H1 (cell line): ENCODE measurements around the gene PTPMT1. TPM values are rescaled to one million over a fixed set of nuclear protein-coding genes. Genes with fewer than 3 reads are reported as not detected.

Experiments
- CTCF ChIA-PET: fragments of 300-600 bp; sonication (Branson Sonifier 250); formaldehyde crosslinking; loops from one replicate; lab custom pipeline; 2021; ENCODE audit not compliant: partially characterized antibody; lab: Charles Lee
- POLR2A ChIA-PET: fragments of 300-600 bp; sonication (Branson Sonifier 250); formaldehyde crosslinking; loops from one replicate; lab custom pipeline; 2021; ENCODE audit warnings: inconsistent platforms; ENCODE audit not compliant: partially characterized antibody; lab: Charles Lee
- DNase-seq, 2 experiments: peaks; one replicate each; pipeline versions ENCODE4 v3.0.0 to v3.0.0-alpha.2; 2010 to 2022; ENCODE audit warnings: low spot score in 2 of 2, low read depth in 1 of 2, mixed read lengths in 1 of 2
- FAIRE-seq: peaks from 2 replicates; lab custom pipeline; 2011; peaks lifted over from hg19 to GRCh38; lab: Jason Lieb, UNC
- H2AFZ ChIP-seq: 2 replicates; pipeline ENCODE4 v1.8.1; 2012; ENCODE audit warnings: low read length, inconsistent platforms
- H2AK5ac ChIP-seq: 2 replicates; pipeline ENCODE4 v1.6.1; 2013; ENCODE audit warnings: low read depth, low read length
- H2BK120ac ChIP-seq: replicated peaks from 2 replicates; pipeline ENCODE3; 2013; ENCODE audit warnings: low read depth, low read length, inconsistent platforms
- H2BK12ac ChIP-seq: 2 replicates; pipeline ENCODE4 v1.6.1; 2013; ENCODE audit warnings: low read depth, low read length
- H2BK15ac ChIP-seq: 2 replicates; pipeline ENCODE4 v1.6.1; 2013; ENCODE audit warnings: low read length
- H2BK20ac ChIP-seq: 2 replicates; pipeline ENCODE4 v1.6.1; 2013; ENCODE audit warnings: low read length
- H2BK5ac ChIP-seq: 2 replicates; pipeline ENCODE4 v1.6.1; 2013; ENCODE audit warnings: low read depth, low read length
- H3K14ac ChIP-seq: 2 replicates; pipeline ENCODE4 v1.6.1; 2013; ENCODE audit warnings: inconsistent platforms; ENCODE audit not compliant: insufficient read length
- H3K18ac ChIP-seq: 2 replicates; pipeline ENCODE4 v1.6.1; 2013; ENCODE audit warnings: low read length; ENCODE audit errors: extremely low read depth
- H3K23ac ChIP-seq: 2 replicates; pipeline ENCODE4 v1.6.1; 2013; ENCODE audit warnings: inconsistent platforms; ENCODE audit not compliant: insufficient read length
- H3K23me2 ChIP-seq: 2 replicates; pipeline ENCODE4 v1.6.1; 2013; ENCODE audit warnings: low read depth, low read length
- H3K27ac ChIP-seq: 2 replicates; pipeline ENCODE4 v1.6.1; 2011; ENCODE audit warnings: low read depth, low read length, inconsistent platforms
- H3K27me3 ChIP-seq, 4 experiments: replicated peaks in 1 of 4; 1 replicate in 1 of 4; 2 replicates in 3 of 4; pipeline versions ENCODE4 v1.6.1 to v1.8.1; 2011 to 2013; ENCODE audit warnings: low read length in 3 of 4, mild to moderate bottlenecking in 3 of 4, inconsistent platforms in 2 of 4, mixed read lengths in 2 of 4, moderate library complexity in 1 of 4; ENCODE audit not compliant: control insufficient read depth in 3 of 4, insufficient read depth in 3 of 4; ENCODE audit errors: extremely low read depth in 1 of 4
- H3K36me3 ChIP-seq, 4 experiments: 2 replicates each; pipeline versions ENCODE4 v1.6.1 to v1.8.1; 2011 to 2013; ENCODE audit warnings: mild to moderate bottlenecking in 4 of 4, low read length in 3 of 4, moderate library complexity in 2 of 4, control low read depth in 1 of 4, inconsistent platforms in 1 of 4; ENCODE audit not compliant: insufficient read depth in 4 of 4, control insufficient read depth in 2 of 4
- H3K4ac ChIP-seq: replicated peaks from 2 replicates; pipeline ENCODE3; 2013; ENCODE audit warnings: low read length, low read depth, mixed read lengths, inconsistent platforms; ENCODE audit not compliant: insufficient read length
- H3K4me1 ChIP-seq, 4 experiments: replicated peaks in 1 of 4; 1 replicate in 1 of 4; 2 replicates in 3 of 4; pipeline versions ENCODE4 v1.6.1 to v1.8.1; 2011 to 2013; ENCODE audit warnings: low read length in 3 of 4, inconsistent platforms in 2 of 4, mixed read lengths in 1 of 4; ENCODE audit not compliant: insufficient read depth in 4 of 4, control insufficient read depth in 3 of 4
- H3K4me2 ChIP-seq, 2 experiments: 2 replicates each; pipeline versions ENCODE4 v1.6.1 to v1.8.1; 2011 to 2013; ENCODE audit warnings: low read depth in 2 of 2, low read length in 2 of 2, control low read depth in 1 of 2, inconsistent platforms in 1 of 2, mild to moderate bottlenecking in 1 of 2; ENCODE audit not compliant: insufficient read depth in 1 of 2
- H3K4me3 ChIP-seq, 4 experiments: fragments of 200-600, 300-600 bp in 1 of 4; sonication (generic), shearing (Covaris generic), sonication (Bioruptor Twin) in 1 of 4; 2 replicates each; pipeline versions ENCODE4 v1.5.1 to v1.8.1; 2011 to 2016; ENCODE audit warnings: low read length in 4 of 4, low read depth in 3 of 4, control low read depth in 2 of 4, inconsistent platforms in 2 of 4, mild to moderate bottlenecking in 2 of 4, mixed read lengths in 1 of 4, moderate library complexity in 1 of 4; ENCODE audit not compliant: insufficient read depth in 2 of 4; ENCODE audit errors: extremely low read depth in 1 of 4
- H3K56ac ChIP-seq: replicated peaks from 2 replicates; pipeline ENCODE3; 2013; ENCODE audit warnings: low read depth, mild to moderate bottlenecking, mixed read lengths, low read length, inconsistent platforms; ENCODE audit not compliant: insufficient read length
- H3K79me1 ChIP-seq: 2 replicates; pipeline ENCODE4 v1.6.1; 2013; ENCODE audit warnings: low read depth, low read length, control low read depth
- H3K79me2 ChIP-seq, 2 experiments: 2 replicates each; pipeline versions ENCODE4 v1.6.1 to v1.8.1; 2012 to 2013; ENCODE audit warnings: low read length in 2 of 2, mild to moderate bottlenecking in 2 of 2, inconsistent platforms in 1 of 2; ENCODE audit not compliant: insufficient read depth in 2 of 2, control insufficient read depth in 1 of 2
- H3K9ac ChIP-seq, 4 experiments: replicated peaks in 1 of 4; 1 replicate in 1 of 4; 2 replicates in 3 of 4; pipeline versions ENCODE4 v1.6.1 to v1.8.1; 2011 to 2013; ENCODE audit warnings: low read depth in 3 of 4, low read length in 3 of 4, control low read depth in 2 of 4, mild to moderate bottlenecking in 2 of 4, moderate library complexity in 2 of 4, inconsistent platforms in 1 of 4; ENCODE audit errors: extremely low read depth in 1 of 4
- H3K9me3 ChIP-seq, 2 experiments: 2 replicates each; pipeline versions ENCODE4 v1.6.1 to v1.8.1; 2012 to 2013; ENCODE audit warnings: mild to moderate bottlenecking in 2 of 2, moderate library complexity in 2 of 2, control low read depth in 1 of 2, inconsistent platforms in 1 of 2, low read depth in 1 of 2, low read length in 1 of 2, mixed read lengths in 1 of 2; ENCODE audit not compliant: insufficient read depth in 2 of 2
- H4K20me1 ChIP-seq, 2 experiments: replicated peaks in 1 of 2; 2 replicates each; pipeline versions ENCODE3 to v1.8.1; 2011 to 2013; ENCODE audit warnings: inconsistent platforms in 2 of 2, low read length in 2 of 2, mild to moderate bottlenecking in 1 of 2; ENCODE audit not compliant: insufficient read depth in 2 of 2, control insufficient read depth in 1 of 2
- H4K5ac ChIP-seq: 2 replicates; pipeline ENCODE4 v1.6.1; 2013; ENCODE audit warnings: low read length, low read depth, mixed read lengths, inconsistent platforms; ENCODE audit not compliant: insufficient read length
- H4K8ac ChIP-seq: 2 replicates; pipeline ENCODE4 v1.8.0; 2013; ENCODE audit warnings: mild to moderate bottlenecking, moderate library complexity, low read length, inconsistent platforms; ENCODE audit not compliant: insufficient read depth; ENCODE audit errors: extremely low read depth
- H4K91ac ChIP-seq: replicated peaks from 2 replicates; pipeline ENCODE3; 2013; ENCODE audit warnings: low read length, mixed read lengths, inconsistent platforms; ENCODE audit not compliant: insufficient read length
- CEBPB ChIP-seq: IDR thresholded peaks from 2 replicates; pipeline ENCODE4 v1.6.1; 2012; ENCODE audit warnings: low read depth, low read length
- FOSL1 ChIP-seq: IDR thresholded peaks from 2 replicates; pipeline ENCODE4 v1.6.1; 2011; ENCODE audit warnings: mild to moderate bottlenecking, low read depth, low read length, moderate library complexity; ENCODE audit not compliant: insufficient read depth
- HDAC6 ChIP-seq: IDR thresholded peaks from one replicate; pipeline ENCODE4 v1.7.1; 2012; ENCODE audit warnings: low read depth, mild to moderate bottlenecking, inconsistent platforms, low read length, moderate library complexity
- JUND ChIP-seq: IDR thresholded peaks from 2 replicates; pipeline ENCODE4 v1.6.1; 2011; ENCODE audit warnings: mild to moderate bottlenecking, improper control_type of control experiment, low read length
- MAFK ChIP-seq: IDR thresholded peaks from 2 replicates; pipeline ENCODE4 v1.6.1; 2012; ENCODE audit warnings: low read depth, mild to moderate bottlenecking, improper control_type of control experiment, low read length
- NANOG ChIP-seq: IDR thresholded peaks from 2 replicates; pipeline ENCODE4 v1.6.1; 2011; ENCODE audit warnings: low read length, low read depth, mild to moderate bottlenecking, inconsistent platforms; ENCODE audit not compliant: insufficient read depth, poor library complexity, severe bottlenecking
- POLR2A ChIP-seq, 2 experiments: IDR thresholded peaks; 1 replicate in 1 of 2; 2 replicates in 1 of 2; pipeline ENCODE4 v1.6.1; 2011; ENCODE audit warnings: low read depth in 2 of 2, low read length in 2 of 2, mild to moderate bottlenecking in 2 of 2; ENCODE audit errors: control extremely low read depth in 1 of 2
- RBBP5 ChIP-seq: IDR thresholded peaks from 2 replicates; pipeline ENCODE4 v1.7.1; 2012; ENCODE audit warnings: low read depth, mild to moderate bottlenecking, inconsistent platforms, low read length, moderate library complexity, borderline replicate concordance
- SIX5 ChIP-seq: IDR thresholded peaks from 2 replicates; pipeline ENCODE4 v1.6.1; 2011; ENCODE audit warnings: mild to moderate bottlenecking, low read depth, low read length
- TBP ChIP-seq: IDR thresholded peaks from 2 replicates; pipeline ENCODE4 v1.6.1; 2011; ENCODE audit warnings: low read depth, low read length, improper control_type of control experiment
- TEAD4 ChIP-seq: IDR thresholded peaks from 2 replicates; pipeline ENCODE4 v1.6.1; 2012; ENCODE audit warnings: low read depth, low read length, inconsistent platforms, mixed read lengths
- WGBS, 2 experiments: shearing (Covaris generic) in 1 of 2; methylation state at CpG; one replicate each; pipeline versions ENCODE4 v1.1.6 to v1.1.7; 2013 to 2015; ENCODE audit warnings: low lambda C conversion rate in 2 of 2, mixed read lengths in 2 of 2, inconsistent platforms in 1 of 2, low coverage in 1 of 2, missing lambda C conversion rate in 1 of 2; ENCODE audit not compliant: insufficient replicate concordance in 2 of 2, insufficient coverage in 1 of 2, insufficient read length in 1 of 2; ENCODE audit errors: extremely low coverage in 1 of 2, missing lambda C conversion rate in 1 of 2; 5-methylcytosine and 5-hydroxymethylcytosine counted together
- polyA plus RNA-seq, 7 experiments: library from polyadenylated mRNA; depleted of rRNA in 3 of 7; stranded (reverse) in 5 of 7; unstranded in 2 of 7; fragments of >200 nt in 5 of 7; fragments of 200-250 nt in 2 of 7; gene quantifications; 1 replicate in 5 of 7; 2 replicates in 1 of 7; 4 replicates in 1 of 7; pipeline versions ENCODE4 v1.2.1 to v1.2.3, GENCODE V29; 2011 to 2013; ENCODE audit warnings: missing spikeins in 2 of 7, mixed read lengths in 2 of 7
- total RNA-seq: library from RNA; stranded (reverse); fragmentation: NEBNext Ultra II Directional; extraction: Animal tissue kit (Norgen Biotek cat#: 25700); gene quantifications from 2 replicates; pipeline ENCODE4 v1.2.1, GENCODE V29; 2021

The PTPMT1 gene
- total and polyA plus RNA-seq, 2 of the 8 experiments (the other 6 are each of a cell fraction or from before 2014, with no cell fraction given): 44.8 to 105 TPM

GRCh38 chr11:47552566-47553405 is 12.6 kb upstream of the PTPMT1 start, which contains the start of gene CELF1:
CELF1 (minus strand) TSS chr11:47553132; CDS start chr11:47499523, 53,609 bp downstream.
- Histone ChIP-seq H3K79me1 (no peaks in the 10 kb centered on the region), H3K27ac (peak within 1 kb of the TSS; percentile 84), H4K8ac (peak within 1 kb of the TSS; percentile 97; the same call in 1 of the 2 replicates), H2AK5ac (peak within 1 kb of the TSS; percentile 96), H4K91ac (peak within 1 kb of the TSS; percentile 69), H4K5ac (peak within 1 kb of the TSS; percentile 91), H3K27me3 (no peaks in the 10 kb centered on the region), H2BK20ac (no peak within 1 kb of the TSS), H2BK15ac (peak within 1 kb of the TSS; percentile 81; the same call in 1 of the 2 replicates), H3K23ac (no peak within 1 kb of the TSS), H3K4me3 (peak within 1 kb of the TSS; percentile 68 to 96 (median 86)), H2BK5ac (peak within 1 kb of the TSS; percentile 96), H3K4me2 (peak within 1 kb of the TSS; percentile 73 to 98), H4K20me1 (peaks cover 12 to 19% of the 10 kb centered on the region in 2 experiments), H3K9me3 (no peaks in the 10 kb centered on the region), H3K79me2 (peaks cover 37 to 49% of the 10 kb centered on the region in 2 experiments), H2BK120ac (peak within 1 kb of the TSS; percentile 86), H3K56ac (peak within 1 kb of the TSS; percentile 89), H3K36me3 (peaks cover 0 to 6% (median 0%) of the 10 kb centered on the region in 4 experiments; a peak in 1 of 8 replicates), H3K4me1 (peaks cover 0 to 2% (median 0%) of the 10 kb centered on the region in 4 experiments; a peak in 1 of 7 replicates), H2BK12ac (peak within 1 kb of the TSS; percentile 80), H3K23me2 (peaks cover 3% of the 10 kb centered on the region; the same call in 1 of the 2 replicates), H3K18ac (peak within 1 kb of the TSS; percentile 82), H3K9ac (peak within 1 kb of the TSS; percentile 79 to 91 (median 86)), H3K4ac (peak within 1 kb of the TSS; percentile 92), H2AFZ (peak within 1 kb of the TSS; percentile 99), H3K14ac (peak within 1 kb of the TSS; percentile 0)
- POLR2A ChIA-PET: interaction anchor here (0.6 to 5.0 kb wide), 22 partner anchors 8 to 98 kb away, joined by 3 to 65 read pairs (median 5); partner anchors contain the start of genes KBTBD4, NDUFS3 and PTPMT1
- DNase-seq (peak; percentile 80 to 91), FAIRE-seq (no peak)
- WGBS, 2 experiments: 2% methylated on average over 32 of the region's 89 CpGs; no CpG with 5 or more reads in 1 of the 2 experiments
- CTCF ChIA-PET: interaction anchor here (0.6 to 2.3 kb wide), 15 partner anchors 9 to 140 kb away, joined by 3 to 25 read pairs (median 4); partner anchors contain the start of genes KBTBD4 and NDUFS3
- TF ChIP-seq FOSL1: no peak
- no peak for TF ChIP-seq NANOG
- TF ChIP-seq SIX5: no peak
- 0 out of 2 replicates have a peak, but pooled peaks have one; percentile 13 for TF ChIP-seq TBP
- 0 out of 2 replicates have a peak, but pooled peaks have one; percentile 13 for TF ChIP-seq JUND
- no peak for TF ChIP-seq HDAC6
- no peak for TF ChIP-seq TEAD4
- TF ChIP-seq MAFK: no peak
- TF ChIP-seq POLR2A (IDR thresholded peaks at IDR 0.05; ENCODE audit: control extremely low read depth in 1 of 2, low read depth in 2 of 2, low read length in 2 of 2): peak; percentile 42 to 71
- TF ChIP-seq RBBP5: peak; percentile 67; the same call in 1 of the 2 replicates
- no peak for TF ChIP-seq CEBPB
